HG03460 (cell line): Measurements from ENCODE around the gene CPNE7.
"Not testable (repeated sequence)": the region's sequence is repeated elsewhere in the genome, so short reads cannot be mapped to it uniquely, and the experiment has no call there.

Source experiments
- ATAC-seq: cut with Tn5 transposase; IDR thresholded peaks from one replicate; pipeline ENCODE4 v1.9.1; 2021; ENCODE audit not compliant: unreplicated experiment

CPNE7 gene

DNA sequence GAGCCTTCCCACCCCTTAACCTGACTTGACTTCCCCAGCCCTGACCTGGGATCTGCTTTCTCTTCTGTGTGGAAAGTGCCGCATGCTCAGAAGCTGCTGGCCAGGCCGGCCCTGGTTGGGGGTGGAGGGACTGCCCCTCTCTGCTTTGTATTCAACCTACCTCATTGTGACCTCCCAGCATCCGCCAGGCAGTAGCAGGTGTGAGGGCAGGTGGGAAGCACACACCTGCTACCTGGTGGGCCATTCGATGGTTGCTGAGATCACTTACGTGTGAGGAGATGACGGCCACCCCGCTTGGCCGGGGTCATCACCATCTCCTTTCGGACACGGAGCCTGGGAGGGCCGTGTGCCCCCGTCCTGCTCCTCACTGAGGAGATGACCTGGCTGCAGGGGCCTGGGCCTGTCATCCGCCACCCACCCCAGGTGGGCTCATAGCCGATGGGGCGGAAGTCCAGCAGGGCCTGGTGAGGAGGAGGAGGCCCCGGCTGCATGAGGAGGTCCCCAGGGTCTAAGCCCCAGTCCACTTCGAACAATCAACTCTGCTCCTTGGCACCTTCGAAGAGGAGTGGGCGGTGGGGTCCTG lies 7.1 kb downstream of the CPNE7 start:
- ATAC-seq: no peak

GRCh38 chr16:89583197-89583894 lies 7.8 kb downstream of the CPNE7 start:
- ATAC-seq: no peak

DNA sequence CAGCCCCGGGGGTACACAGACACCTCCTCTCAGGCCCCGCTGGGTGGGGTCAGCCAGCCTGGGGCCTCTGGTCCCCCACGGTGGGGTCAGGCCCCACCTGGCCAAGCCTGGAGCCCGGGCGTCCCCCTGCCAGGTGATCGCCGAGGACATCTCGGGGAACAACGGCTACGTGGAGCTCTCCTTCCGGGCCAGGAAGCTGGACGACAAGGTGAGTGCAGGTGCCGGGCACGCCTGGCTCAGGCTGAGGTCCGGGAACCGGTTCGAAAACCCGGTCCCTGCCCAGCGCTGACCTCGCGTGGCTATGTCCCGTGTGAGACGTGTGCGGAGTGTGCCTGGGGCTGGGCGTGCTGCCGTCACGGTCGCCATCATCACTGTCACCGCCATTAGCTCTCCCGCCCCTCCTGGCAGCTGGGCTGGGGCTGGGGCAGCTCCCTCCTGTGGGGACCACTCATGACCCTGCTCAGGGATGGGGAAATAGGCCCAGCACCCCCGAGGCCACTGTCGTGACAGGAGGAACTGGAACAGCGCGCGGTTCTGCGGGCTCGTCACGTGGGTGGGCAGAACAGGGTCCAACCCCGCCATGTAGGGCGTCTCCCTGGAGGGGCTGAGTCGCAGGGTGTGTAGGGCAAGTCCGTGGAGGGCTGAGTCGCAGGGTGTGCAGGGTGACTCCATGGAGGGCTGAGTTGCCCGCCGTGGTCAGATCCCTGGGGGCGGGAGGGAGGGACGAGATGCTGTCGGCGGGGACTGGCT lies 8.5 kb downstream of the CPNE7 start:
- no peak for ATAC-seq

DNA sequence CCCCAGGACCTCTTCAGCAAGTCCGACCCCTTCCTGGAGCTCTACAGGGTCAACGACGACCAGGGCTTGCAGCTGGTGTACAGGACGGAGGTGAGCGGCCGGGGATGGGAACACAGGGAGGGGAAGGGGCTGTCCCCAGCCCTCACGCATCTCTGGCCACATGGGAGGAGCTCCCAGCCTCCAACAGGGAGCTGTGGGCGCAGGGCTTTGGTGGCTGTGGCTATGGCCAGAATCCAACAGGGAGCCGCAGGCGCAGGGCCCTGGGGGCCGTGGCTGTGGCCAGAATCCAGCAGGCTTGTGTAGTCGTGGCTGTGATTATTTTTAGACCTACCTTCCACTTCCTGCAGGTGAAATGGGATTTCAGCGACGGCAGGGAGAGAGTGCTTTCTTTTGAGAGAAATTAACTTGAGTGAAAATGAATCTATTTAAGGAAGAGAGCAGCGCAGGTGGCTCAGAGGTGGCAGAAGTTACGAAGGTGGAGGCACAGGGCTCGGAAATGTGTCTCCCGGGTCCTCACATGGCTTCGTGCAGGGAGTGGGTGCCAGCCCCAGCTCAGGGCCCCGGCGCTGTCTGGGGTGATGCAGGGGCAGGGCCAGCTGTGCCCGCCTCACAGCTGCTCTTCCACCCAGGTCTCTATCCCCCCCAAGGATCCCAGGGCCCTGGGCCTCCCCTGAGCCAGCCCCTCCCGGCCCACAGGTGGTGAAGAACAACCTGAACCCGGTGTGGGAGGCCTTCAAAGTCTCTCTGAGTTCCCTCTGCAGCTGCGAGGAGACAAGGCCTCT lies 9.4 kb downstream of the CPNE7 start:
- no peak for ATAC-seq

GRCh38 chr16:89586218-89586617 lies 10.7 kb downstream of the CPNE7 start:
- no peak for ATAC-seq

GRCh38 chr16:89586853-89587252 lies 11.3 kb downstream of the CPNE7 start:
- ATAC-seq: no peak

GRCh38 chr16:89587676-89588075 lies 12.1 kb downstream of the CPNE7 start:
- ATAC-seq: not testable (repeated sequence)

GRCh38 chr16:89588413-89589109 lies 13.0 kb downstream of the CPNE7 start:
- no peak for ATAC-seq

- no peak for ATAC-seq
These were observed 13.8 kb downstream of the CPNE7 start for GRCh38 chr16:89589241-89589926.

- no peak for ATAC-seq
These were observed 18.3 kb downstream of the CPNE7 start for GRCh38 chr16:89593841-89594240.

DNA sequence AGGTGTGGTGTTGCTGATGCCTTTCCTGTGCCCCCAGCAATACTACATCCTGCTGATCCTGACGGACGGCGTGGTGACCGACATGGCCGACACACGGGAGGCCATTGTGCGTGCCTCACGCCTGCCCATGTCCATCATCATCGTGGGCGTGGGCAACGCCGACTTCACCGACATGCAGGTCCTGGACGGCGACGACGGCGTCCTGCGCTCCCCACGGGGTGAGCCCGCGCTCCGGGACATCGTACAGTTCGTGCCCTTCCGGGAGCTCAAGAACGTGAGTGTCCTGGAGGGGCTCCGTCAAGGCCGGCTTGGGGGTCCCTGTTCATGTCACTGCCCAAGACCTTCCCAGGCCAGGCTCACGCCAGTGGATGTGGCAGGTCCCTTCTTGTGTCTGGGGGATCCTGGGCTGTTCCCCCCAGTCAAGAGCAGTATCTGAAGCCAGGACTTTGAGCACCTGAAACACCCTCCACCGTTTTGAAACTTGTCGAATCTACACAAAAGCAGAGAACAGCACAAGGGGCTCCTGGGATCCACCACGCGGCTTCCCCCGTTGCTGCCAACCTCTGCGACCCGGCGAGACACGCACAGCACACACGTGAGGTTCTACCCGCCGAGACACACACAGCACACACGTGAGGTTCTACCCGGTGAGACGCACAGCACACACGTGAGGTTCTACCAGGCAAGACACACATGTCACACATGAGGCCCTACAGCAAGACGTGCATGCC lies 19.9 kb downstream of the CPNE7 start:
- no peak for ATAC-seq

GRCh38 chr16:89596061-89596689 lies 20.6 kb downstream of the CPNE7 start:
- ATAC-seq: no peak

DNA sequence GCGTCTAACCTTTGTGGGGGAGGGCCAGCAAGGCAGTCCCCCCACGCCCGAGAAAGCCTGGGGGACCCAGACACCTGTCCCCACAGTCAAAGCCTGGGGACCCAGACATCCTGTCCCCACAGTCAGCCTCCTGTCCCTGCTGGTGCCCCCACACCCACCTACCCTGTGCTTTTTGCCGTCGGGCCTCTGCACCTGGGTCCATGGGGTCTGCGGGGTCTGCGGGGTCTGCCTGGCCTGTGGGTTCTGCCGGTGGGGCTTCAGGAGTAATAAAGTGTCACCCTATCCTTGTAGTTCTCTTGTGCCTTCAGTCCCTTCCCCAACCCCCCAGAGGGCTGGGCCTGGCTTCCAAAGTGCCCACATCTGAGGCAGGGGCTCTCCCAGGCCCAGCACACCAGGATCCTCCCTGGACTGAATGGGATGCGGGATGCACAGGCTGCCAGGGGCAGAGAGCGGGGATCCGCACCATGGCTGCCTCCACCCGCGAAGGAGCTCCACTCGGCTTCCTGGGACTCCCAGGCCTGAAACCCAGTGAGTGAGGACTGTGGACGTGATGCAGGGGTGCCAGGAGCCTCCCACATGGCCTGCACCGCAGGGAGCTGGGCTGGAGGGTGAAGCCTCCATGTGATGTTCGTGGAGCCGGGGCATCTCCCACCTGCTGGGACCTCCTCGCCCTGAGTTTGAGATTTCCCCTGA lies 21.5 kb downstream of the CPNE7 start:
- no peak for ATAC-seq

GRCh38 chr16:89598199-89598598 lies 22.6 kb downstream of the CPNE7 start:
- ATAC-seq: no peak

DNA sequence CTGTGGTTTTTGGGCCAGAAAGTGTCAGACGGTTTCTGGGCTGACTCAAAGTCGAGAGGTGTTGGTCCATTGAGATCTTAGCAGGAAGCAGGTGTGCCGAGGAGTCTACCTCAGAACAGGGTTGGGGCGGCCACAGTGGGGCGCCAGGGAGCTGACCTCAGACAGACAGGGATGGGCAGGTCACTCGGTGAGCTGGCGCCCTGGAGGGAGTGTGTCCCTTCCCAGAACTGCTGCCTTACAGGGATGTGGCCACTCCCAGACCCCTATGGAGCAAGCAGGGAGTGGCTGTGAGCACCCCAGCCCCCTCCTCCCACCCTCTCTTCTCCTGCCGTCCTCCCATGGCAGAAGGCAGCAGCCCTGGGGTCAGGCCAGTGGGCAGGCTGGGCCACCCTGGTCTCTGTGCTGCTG lies 23.9 kb downstream of the CPNE7 start:
- ATAC-seq: no peak

- ATAC-seq: no peak
These were observed 24.3 kb downstream of the CPNE7 start for GRCh38 chr16:89599902-89600301.

GRCh38 chr16:89600427-89600826 lies 24.9 kb downstream of the CPNE7 start:
- no peak for ATAC-seq

- ATAC-seq: no peak
These were observed 25.4 kb downstream of the CPNE7 start for GRCh38 chr16:89600956-89601355.

- ATAC-seq: no peak
These were observed 26.3 kb downstream of the CPNE7 start for GRCh38 chr16:89601906-89602272.
